Measurements from ENCODE around the gene GGTLC3.
"Not testable (repeated sequence)": the region's sequence is repeated elsewhere in the genome, so short reads cannot be mapped to it uniquely, and the experiment has no call there.

GGTLC3 gene

DNA sequence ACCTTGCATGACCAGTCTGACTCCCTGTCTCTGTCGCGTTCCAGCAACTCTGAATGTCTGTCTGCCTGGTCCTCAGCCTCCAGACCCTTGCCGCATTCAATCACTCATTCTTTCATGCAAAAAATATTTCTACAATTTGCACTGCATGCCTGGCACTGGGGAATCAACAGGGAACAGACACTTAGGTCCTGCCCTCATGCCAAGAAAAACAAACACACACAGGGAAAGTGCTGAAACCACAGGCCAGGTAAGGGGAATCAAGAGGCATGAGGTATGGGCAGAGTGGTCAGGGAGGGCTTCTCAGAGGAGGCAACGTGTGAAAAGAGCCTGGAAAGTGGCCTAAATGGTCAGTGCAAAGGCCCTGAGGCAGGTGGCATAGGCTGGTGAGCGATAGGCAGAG is at the start of gene GGTLC3:
TSS of gene GGTLC3 (minus strand) at position 101 of the 400 bp plus-strand sequence. CDS start 264 bp downstream, outside the sequence.
- H3K4me3 Mint-ChIP-seq; H3K9me3 Mint-ChIP-seq; ATAC-seq (replicated peaks); H3K27ac Mint-ChIP-seq; H3K36me3 Mint-ChIP-seq; H3K4me1 Mint-ChIP-seq; DNase-seq; H3K27me3 Mint-ChIP-seq: not testable (repeated sequence)

DNA sequence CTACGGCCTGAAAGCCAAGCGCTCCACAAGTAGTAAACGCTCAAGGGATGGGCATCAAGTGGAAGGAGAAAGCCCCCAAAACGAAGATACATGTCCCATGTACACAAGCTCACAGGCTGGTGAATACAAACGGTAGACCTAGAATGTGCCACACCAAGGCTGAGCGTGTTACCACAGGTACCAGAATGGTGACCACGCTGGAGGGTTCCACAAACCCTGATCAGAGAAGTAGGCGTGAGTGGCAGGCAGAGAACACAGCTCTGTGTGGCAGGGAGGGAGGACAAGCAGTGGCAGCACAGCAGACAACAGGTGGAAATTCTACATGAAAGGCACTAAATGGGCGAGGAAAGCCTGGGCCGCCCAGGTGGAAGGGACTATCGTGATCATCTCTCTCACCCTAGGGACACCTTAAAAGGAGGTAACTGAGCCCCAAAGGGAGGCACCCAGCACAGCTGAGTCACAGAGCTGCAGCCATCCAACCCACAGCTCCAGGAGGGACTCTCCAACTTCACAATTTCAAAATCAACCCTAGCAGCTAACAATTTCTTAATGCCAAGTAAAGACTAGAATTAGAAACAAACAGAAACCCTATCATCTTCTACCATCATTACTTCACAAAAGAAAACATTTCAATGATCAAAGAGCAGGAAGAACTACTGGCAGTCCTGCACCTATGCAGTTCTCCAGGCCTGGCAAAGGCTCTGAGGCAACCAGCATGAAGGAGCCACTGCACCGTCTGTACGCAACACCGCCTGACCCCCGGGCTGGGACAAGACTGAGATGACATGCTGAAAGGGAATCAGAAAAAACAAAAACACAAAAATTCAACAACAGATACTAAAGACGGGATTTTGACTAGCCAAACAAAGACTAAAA is 42.4 kb upstream of the GGTLC3 start:
- H3K27ac Mint-ChIP-seq, DNase-seq, H3K4me3 Mint-ChIP-seq, H3K9me3 Mint-ChIP-seq, H3K36me3 Mint-ChIP-seq, H3K4me1 Mint-ChIP-seq, H3K27me3 Mint-ChIP-seq: not testable (repeated sequence)
- ATAC-seq (replicated peaks), result peak; percentile 71 to 74

DNA sequence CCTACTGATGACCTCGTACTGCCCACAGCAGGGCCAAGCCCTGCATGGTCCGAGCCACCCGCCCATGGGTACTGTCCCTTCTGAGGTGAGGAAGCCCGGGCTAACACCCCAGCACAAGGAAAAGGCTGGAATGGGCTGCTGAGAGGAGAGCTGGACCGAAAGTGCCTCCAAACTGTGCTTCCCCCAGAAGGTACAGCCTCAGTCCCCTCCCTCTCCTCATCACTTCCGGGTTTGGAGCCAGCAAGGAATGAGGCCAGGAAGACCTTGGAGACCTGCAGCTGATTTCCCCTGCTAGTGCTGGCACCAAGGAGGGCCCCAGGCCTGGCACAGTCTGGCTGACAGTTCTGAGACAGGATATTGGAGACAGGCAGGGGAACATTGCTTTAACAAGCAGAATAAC is 41.0 kb upstream of the GGTLC3 start:
- not testable (repeated sequence) for H3K4me3 Mint-ChIP-seq; H3K36me3 Mint-ChIP-seq; H3K4me1 Mint-ChIP-seq; H3K9me3 Mint-ChIP-seq; H3K27me3 Mint-ChIP-seq; H3K27ac Mint-ChIP-seq; ATAC-seq (replicated peaks); DNase-seq

DNA sequence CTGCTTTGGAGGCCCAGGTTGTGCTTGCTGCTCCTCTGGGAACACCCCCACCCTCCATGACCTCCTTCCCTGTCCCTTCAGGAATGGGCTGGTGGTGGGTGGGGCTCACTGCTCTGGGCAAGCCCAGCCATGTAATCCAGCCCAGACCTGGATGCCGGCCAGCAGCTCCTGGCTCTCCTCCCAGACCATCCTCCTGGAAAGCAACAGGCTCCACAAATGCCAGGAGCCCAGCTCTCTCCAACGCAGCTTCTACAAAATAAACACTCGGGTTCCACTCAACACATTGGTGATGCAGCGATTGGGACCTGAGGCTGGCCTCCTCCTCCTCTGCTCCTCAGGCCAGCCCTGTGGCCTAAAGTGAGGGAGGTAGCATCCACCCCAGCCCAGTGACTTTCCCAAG is 40.6 kb upstream of the GGTLC3 start:
- not testable (repeated sequence) for H3K36me3 Mint-ChIP-seq; H3K4me1 Mint-ChIP-seq; H3K4me3 Mint-ChIP-seq; ATAC-seq (replicated peaks); DNase-seq; H3K27ac Mint-ChIP-seq; H3K9me3 Mint-ChIP-seq; H3K27me3 Mint-ChIP-seq

DNA sequence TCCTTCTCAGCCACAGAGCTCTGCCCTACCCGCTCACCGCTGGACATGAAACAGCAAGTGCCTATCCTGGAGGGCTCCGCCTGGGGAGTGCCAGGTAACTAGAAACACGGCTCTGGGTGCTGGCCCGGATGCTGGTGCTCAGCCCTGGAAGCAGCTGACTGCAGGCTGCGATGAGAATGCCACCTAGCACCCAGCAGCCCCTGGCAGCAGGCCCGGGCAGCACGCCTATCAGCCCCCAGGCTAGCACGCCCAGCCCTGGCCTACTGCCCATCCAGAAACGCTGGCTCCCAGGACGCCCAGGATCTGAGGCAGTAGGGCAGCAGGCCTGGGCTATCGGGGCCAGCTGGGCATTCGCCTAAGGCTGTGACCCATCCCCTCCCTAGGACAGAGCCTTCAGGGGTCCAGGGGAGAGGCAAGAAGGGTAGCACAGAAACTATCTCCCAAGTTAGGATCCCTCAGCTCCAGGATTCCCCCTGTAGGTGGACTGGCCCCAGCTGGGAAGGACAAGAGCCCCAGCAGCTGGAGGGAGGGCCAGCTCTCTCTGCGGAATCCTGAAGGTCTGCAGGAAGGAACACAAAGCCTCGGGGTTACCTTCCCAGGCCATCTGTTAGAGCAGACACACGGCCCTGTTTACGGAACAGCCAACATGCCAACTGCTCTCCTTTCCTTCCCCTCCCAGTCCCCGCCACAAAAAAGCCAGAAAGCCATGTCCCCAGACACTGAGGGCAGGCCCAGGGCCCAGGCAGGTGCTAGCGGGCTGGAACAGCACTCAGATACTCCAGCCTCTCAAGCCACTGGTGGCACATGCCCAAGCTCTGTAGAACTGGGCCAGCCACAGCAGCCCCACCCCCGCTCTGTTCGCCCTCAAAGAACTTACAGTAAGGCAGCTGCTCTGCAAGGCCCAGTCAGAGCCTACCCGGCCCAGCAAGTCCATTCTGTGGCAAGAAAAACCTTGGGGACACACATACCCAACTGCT is 36.6 kb upstream of the GGTLC3 start:
- not testable (repeated sequence) for H3K27me3 Mint-ChIP-seq, H3K9me3 Mint-ChIP-seq, H3K4me1 Mint-ChIP-seq, H3K36me3 Mint-ChIP-seq, H3K4me3 Mint-ChIP-seq, H3K27ac Mint-ChIP-seq, DNase-seq
- ATAC-seq (replicated peaks), result peak; percentile 36 to 58

DNA sequence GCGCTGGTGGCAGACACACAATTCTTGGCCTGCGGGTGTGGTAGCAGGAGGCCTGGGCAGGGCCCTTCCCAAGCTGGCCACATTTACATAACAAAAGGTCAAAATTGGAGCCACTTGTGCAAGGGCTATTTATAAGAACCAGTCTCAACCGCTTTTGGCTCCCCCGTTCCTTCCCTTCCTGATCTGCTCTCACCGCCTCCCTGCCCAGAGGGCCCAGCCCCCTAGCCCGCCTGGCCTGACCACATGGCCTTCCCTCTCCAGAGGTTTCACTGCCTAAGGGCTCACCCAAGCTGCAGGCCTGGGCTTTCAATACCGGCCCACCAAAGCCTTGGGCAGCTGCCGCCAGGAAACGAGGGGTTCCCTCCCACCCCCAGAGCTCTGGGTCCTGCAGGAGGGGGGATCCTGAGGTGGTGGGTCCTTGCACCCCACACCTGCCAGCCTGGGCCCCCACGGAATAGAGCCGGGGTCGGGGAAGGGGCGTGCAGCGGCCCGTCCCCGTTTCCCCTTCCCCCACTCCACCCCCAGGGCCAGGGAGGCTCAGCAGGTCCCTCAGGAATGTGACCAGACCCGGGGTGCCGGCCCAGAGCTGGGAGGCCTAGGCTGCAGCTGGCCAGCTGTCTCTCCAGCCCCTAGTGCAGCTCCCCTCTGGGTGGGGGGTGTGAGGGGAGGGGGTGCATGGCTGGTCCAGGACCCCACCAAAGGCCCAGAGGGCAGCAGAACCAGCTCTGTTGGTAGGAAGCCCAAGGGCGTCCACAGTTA is 35.1 kb upstream of the GGTLC3 start:
- DNase-seq, H3K27me3 Mint-ChIP-seq, H3K4me1 Mint-ChIP-seq, H3K27ac Mint-ChIP-seq, H3K36me3 Mint-ChIP-seq, H3K4me3 Mint-ChIP-seq, H3K9me3 Mint-ChIP-seq: not testable (repeated sequence)
- ATAC-seq (replicated peaks), result peak; percentile 46 to 50

DNA sequence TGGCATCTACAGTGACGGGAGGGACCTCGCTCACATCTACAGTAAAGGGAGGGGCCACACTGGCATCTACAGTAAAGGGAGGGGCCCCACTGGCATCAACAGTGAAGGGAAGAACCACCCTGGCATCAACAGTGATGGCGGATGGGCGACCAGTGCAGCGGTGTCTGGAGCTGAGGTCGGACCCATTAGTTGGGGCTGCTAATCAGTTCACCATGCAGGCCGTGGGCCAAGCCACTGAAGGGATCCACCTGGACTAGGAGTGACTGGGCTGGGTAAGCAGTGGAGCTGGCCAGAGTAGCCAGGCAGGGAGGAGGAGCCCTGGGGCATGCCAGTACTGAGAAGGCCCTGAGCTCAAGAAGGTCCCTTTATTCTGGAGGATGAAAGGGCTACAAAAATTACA is 33.1 kb upstream of the GGTLC3 start:
- not testable (repeated sequence) for H3K36me3 Mint-ChIP-seq; H3K9me3 Mint-ChIP-seq; H3K4me1 Mint-ChIP-seq; DNase-seq; H3K27ac Mint-ChIP-seq; ATAC-seq (replicated peaks); H3K27me3 Mint-ChIP-seq; H3K4me3 Mint-ChIP-seq

DNA sequence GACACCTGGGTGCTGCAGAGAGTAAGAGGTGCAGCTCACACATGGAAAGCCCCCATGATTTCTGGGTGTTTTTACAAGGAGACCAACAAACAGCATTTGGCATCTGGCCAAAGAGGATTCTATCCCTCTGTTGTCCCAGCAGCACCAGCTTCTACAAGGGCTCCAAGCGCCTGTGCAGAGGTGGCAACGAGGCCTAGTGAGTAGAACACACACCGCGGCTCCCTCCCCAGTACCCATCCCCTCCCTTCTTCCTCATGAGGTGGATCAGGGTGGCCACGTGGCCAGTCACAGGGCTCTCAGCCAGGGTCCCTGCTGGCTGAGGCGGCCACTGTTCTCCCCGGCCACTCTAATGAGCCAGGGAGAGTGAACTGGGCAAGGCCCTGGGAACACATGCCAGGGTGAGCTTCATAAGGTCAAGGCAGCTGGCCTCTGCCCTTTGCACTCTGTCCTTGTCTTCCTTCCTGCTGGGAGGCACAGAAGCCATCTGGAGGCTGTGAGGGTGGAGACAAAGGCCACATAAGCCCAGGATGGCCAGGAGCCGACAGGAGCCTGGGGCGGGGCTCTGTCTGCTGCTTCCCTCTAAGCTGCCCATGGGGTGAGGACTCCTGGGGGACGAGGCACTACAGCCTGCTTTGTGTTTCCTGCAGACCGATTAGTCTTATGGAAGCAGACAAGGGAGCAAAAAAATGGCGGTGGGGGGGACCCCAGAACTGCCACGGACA is 31.7 kb upstream of the GGTLC3 start:
- not testable (repeated sequence) for H3K27ac Mint-ChIP-seq; H3K27me3 Mint-ChIP-seq; H3K36me3 Mint-ChIP-seq; H3K9me3 Mint-ChIP-seq; H3K4me1 Mint-ChIP-seq; H3K4me3 Mint-ChIP-seq; ATAC-seq (replicated peaks); DNase-seq

DNA sequence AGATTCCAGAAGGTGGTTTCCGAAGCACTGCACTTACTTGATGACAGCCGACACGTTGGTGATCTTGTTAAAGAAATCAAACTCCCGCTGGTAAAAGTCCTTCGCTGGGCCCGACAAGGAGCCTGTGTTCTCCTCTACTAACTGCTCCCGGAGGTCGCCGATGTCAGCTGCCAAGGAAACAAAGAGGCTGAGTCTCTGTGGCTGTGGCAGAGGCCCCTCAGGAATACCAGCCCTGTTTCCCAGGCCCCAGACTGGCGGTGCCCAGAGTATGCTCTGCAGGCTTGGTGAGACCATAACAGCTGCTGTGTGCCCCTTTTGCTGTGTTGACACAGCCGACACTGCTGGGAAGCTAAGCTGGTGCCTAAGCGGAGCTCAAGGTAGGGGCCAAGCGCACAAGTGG is 26.7 kb upstream of the GGTLC3 start:
- not testable (repeated sequence) for H3K4me1 Mint-ChIP-seq; H3K9me3 Mint-ChIP-seq; H3K27ac Mint-ChIP-seq; H3K27me3 Mint-ChIP-seq; H3K4me3 Mint-ChIP-seq; ATAC-seq (replicated peaks); H3K36me3 Mint-ChIP-seq; DNase-seq

DNA sequence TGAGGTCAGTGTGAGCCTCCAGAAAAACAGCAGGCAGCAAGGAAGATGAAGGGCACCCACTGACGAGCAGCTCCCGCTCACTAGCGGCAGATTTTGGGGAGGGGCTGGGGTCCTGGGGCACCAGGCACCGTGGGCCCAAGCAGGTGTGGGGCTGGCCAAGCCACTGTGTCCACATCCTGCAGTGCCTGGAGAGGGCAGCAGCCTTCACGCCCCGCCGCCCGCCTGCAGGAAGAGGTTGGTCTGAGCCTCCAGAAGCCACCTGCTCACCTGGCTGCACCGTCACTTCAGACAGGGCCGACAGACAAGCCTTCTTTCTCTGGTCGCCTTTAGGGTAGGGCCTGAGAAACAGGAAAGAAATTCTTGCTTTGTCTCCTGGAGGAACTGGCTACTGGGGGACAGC is 25.4 kb upstream of the GGTLC3 start:
- not testable (repeated sequence) for H3K9me3 Mint-ChIP-seq, DNase-seq, H3K4me1 Mint-ChIP-seq, H3K27ac Mint-ChIP-seq, H3K4me3 Mint-ChIP-seq, H3K36me3 Mint-ChIP-seq, H3K27me3 Mint-ChIP-seq
- peak in 1 of 2 donors; percentile 44 for ATAC-seq (replicated peaks)

DNA sequence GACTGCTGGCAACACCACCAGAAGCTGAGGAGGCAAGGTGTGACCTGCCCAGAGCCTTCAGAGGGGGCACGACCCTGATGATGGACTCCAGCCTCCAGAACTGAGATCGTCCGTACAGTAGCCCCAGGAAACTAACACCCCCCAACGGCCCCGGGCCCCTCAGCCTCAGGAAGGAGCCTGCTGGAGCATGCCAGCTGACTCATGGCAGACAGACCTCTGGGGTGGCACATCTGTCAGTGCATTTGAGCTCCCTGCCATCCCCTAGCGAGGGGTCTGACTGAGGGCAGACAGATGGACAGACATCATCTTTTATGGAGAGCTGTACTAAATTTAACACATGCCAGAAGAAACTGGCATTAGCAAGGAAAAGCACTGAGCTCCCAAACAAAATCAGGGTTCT is 22.0 kb upstream of the GGTLC3 start:
- H3K4me1 Mint-ChIP-seq; H3K36me3 Mint-ChIP-seq; H3K4me3 Mint-ChIP-seq; ATAC-seq (replicated peaks); DNase-seq; H3K27me3 Mint-ChIP-seq; H3K9me3 Mint-ChIP-seq; H3K27ac Mint-ChIP-seq: not testable (repeated sequence)

DNA sequence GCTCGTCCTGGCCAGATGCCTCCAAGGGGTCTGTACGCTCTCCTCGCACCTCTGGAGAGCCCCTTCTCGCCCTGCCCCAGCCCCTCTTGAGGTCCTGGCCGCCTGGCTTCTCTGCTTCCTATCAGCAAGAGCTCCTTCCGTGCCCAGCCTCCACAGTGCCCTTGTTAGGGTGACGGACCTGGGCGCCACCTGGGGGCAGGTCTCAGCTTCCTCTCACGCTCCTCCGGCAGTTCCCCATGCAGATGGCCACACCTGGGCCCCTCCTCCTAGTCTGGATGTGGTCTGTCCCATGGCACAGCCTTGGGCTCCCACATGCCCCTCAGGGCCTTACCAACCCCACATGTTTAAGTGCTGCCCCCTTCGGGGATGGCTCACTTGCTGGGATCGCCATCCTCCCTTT is 16.4 kb upstream of the GGTLC3 start:
- not testable (repeated sequence) for H3K36me3 Mint-ChIP-seq, H3K9me3 Mint-ChIP-seq, H3K4me1 Mint-ChIP-seq

DNA sequence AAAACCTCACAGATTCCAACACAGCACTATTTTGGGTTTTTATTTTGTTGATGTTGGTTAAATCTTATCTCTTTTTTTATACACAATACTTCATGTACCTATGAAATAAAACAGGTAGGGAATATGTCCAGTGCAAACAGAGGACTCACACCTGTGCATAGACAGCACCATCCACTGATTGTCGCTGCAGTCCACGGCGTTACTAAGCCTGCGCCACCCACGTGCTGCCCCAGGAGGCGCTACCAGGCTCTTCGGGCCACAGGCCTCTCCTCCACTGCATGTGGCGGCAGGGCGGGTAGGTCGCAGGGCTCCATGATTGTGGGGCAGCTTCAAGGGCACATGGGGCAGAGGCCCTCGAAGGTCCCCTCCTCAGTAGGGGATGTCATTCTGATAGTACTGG is 15.7 kb upstream of the GGTLC3 start:
- not testable (repeated sequence) for H3K4me1 Mint-ChIP-seq; H3K9me3 Mint-ChIP-seq; H3K27ac Mint-ChIP-seq; H3K27me3 Mint-ChIP-seq; ATAC-seq (replicated peaks); H3K36me3 Mint-ChIP-seq; H3K4me3 Mint-ChIP-seq; DNase-seq

More for the DNA sequence above, 16.4 kb upstream of the GGTLC3 start:
- DNase-seq; ATAC-seq (replicated peaks); H3K27me3 Mint-ChIP-seq; H3K27ac Mint-ChIP-seq; H3K4me3 Mint-ChIP-seq: not testable (repeated sequence)

All from stimulated activated naive B cell treated with anti-CD40 and anti-IgM and Interleukin-4, amounts not matched to agents 10 μg/mL and 1 μg/mL and 100 μg/mL, for 72 hours (primary cell).